ENCODE data around the gene GJB6. TPM values are rescaled to one million over a fixed set of nuclear protein-coding genes. Genes with fewer than 3 reads are reported as not detected.

Gene GJB6
- total RNA-seq, 1 donor from 2014 or later, result 32.6 TPM

DNA sequence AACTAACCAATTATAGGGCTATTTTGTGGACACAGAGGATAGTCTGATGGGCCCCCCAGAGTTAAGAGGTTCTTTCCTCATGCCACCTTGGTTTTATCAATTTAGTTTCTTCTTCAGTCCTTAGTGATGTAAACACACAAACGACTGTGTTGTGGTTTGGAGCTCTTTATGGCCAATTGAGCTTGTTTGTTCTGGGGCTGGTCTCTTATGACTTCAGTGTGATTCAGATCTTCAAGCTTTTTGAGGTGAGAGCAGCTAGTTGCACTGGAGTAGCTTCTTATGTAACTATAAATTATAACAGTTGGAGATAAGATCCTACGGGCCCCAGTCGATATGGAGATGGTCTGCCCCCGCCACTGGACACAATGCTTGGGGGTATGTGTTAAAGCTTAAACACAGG is 22.0 kb upstream of the GJB6 start:
- H3K27me3 ChIP-seq (ENCODE audit: control insufficient read depth, insufficient read depth, low read length), result no peaks in the 10 kb centered on the region
- no peak overlapping the region for H3K4me3 ChIP-seq (ENCODE audit: low read depth, low read length)
- DNase-seq (ENCODE audit: low read depth), result no peak
- TF ChIP-seq, protein P1, sequence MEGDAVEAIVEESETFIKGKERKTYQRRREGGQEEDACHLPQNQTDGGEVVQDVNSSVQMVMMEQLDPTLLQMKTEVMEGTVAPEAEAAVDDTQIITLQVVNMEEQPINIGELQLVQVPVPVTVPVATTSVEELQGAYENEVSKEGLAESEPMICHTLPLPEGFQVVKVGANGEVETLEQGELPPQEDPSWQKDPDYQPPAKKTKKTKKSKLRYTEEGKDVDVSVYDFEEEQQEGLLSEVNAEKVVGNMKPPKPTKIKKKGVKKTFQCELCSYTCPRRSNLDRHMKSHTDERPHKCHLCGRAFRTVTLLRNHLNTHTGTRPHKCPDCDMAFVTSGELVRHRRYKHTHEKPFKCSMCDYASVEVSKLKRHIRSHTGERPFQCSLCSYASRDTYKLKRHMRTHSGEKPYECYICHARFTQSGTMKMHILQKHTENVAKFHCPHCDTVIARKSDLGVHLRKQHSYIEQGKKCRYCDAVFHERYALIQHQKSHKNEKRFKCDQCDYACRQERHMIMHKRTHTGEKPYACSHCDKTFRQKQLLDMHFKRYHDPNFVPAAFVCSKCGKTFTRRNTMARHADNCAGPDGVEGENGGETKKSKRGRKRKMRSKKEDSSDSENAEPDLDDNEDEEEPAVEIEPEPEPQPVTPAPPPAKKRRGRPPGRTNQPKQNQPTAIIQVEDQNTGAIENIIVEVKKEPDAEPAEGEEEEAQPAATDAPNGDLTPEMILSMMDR (IDR thresholded peaks at IDR 0.05; ENCODE audit: insufficient read depth, low read length, severe bottlenecking), result no peak
- no peak for FAIRE-seq
- no peaks in the 10 kb centered on the region for H3K36me3 ChIP-seq (ENCODE audit: control insufficient read depth, insufficient read depth, low read length)

DNA sequence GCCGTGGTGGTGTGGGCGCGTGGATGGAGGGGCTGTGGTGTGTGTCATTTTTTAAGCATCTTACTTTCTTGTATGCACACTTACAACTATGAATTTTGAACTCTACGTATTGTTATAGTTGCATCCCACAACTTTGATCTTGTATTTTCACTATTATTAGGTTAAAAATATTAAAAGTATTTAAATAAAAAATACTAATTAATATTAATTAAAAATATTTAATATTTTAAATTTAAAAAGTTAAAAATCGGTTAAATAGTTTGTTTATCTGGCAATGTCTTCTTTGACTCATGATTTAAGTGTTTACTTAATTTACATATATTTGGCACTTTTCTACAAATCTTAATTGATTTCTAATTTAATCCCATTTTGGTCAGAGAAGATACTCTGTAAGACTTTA is 17.8 kb upstream of the GJB6 start:
- TF ChIP-seq, protein P1 (IDR thresholded peaks at IDR 0.05; ENCODE audit: insufficient read depth, low read length, severe bottlenecking), result no peak
- no peaks in the 10 kb centered on the region for H3K36me3 ChIP-seq (ENCODE audit: control insufficient read depth, insufficient read depth, low read length)
- no peaks in the 10 kb centered on the region for H3K27me3 ChIP-seq (ENCODE audit: control insufficient read depth, insufficient read depth, low read length)
- FAIRE-seq (no peak), DNase-seq (ENCODE audit: low read depth) (no peak)
- no peak overlapping the region for H3K4me3 ChIP-seq (ENCODE audit: low read depth, low read length)

DNA sequence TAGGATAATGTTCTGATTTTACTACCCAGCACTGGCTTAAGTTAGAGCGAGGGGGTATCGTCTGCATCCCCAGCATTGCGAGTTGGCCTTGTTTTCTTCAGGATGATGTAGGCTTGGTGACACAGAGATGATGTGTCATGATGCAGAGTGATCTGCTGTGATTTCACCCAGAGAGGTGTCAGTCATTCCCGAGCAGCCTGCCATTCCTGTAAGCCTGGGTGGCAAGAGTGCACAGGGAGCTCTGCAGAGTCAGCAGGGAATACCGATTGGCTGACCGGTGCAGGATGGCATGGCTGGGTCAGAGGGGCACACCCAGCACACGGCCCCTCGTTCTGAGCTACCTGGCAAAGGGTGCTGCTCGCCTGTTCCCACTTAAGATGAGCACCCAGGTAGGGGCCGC is 15.8 kb upstream of the GJB6 start:
- DNase-seq (ENCODE audit: low read depth) (no peak), FAIRE-seq (no peak)
- Histone ChIP-seq H3K27me3 (ENCODE audit: control insufficient read depth, insufficient read depth, low read length) (no peaks in the 10 kb centered on the region), H3K36me3 (ENCODE audit: control insufficient read depth, insufficient read depth, low read length) (no peaks in the 10 kb centered on the region), H3K4me3 (ENCODE audit: low read depth, low read length) (no peak overlapping the region)
- TF ChIP-seq, protein P1 (IDR thresholded peaks at IDR 0.05; ENCODE audit: insufficient read depth, low read length, severe bottlenecking), result no peak

DNA sequence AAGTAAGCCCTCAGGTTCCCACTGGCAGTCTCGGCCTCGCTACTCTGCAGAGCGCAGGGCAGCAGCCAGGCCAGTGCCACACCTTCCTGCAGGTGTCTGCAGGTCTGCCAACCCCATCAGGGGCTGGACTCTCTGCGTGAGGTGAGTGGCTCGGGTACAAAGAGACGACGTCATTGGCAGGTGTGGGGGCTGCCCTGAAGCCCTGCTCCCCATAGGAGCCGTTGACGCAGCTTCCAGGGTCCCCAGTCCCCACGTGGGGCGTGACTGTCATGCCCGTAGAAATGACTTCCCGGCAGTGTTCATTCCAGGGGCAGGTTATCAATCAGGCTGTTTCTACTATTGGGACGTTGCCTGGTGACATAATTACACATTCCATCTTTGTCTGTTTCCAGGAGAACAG is 15.3 kb upstream of the GJB6 start:
- H3K4me3 ChIP-seq (ENCODE audit: low read depth, low read length), result no peak overlapping the region
- no peaks in the 10 kb centered on the region for H3K36me3 ChIP-seq (ENCODE audit: control insufficient read depth, insufficient read depth, low read length)
- no peak for DNase-seq (ENCODE audit: low read depth)
- FAIRE-seq, result peak; percentile 88
- TF ChIP-seq, protein P1 (IDR thresholded peaks at IDR 0.05; ENCODE audit: insufficient read depth, low read length, severe bottlenecking), result no peak
- H3K27me3 ChIP-seq (ENCODE audit: control insufficient read depth, insufficient read depth, low read length), result no peaks in the 10 kb centered on the region

DNA sequence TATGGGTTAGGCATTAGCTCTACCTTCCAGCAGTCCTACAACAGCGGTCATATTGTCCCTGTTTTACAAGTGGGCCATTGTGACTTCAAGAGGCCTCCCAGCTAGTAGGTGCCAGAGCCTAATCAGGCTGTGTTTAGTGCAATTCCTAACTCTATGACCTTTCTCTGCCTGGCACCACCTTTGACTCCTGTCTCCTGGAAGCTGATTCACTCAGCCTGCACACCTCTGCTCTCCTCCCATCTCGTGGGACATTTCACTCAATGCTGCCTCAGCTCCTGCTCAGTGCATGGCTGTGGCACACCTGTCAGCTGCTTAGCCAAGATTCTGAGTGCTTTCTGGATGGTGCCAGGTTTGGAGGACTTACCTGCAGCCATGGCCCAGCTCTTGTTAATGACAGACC is 9.5 kb upstream of the GJB6 start:
- no peak for FAIRE-seq
- TF ChIP-seq, protein P1 (IDR thresholded peaks at IDR 0.05; ENCODE audit: insufficient read depth, low read length, severe bottlenecking), result no peak
- H3K4me3 ChIP-seq (ENCODE audit: low read depth, low read length), result no peak overlapping the region

DNA sequence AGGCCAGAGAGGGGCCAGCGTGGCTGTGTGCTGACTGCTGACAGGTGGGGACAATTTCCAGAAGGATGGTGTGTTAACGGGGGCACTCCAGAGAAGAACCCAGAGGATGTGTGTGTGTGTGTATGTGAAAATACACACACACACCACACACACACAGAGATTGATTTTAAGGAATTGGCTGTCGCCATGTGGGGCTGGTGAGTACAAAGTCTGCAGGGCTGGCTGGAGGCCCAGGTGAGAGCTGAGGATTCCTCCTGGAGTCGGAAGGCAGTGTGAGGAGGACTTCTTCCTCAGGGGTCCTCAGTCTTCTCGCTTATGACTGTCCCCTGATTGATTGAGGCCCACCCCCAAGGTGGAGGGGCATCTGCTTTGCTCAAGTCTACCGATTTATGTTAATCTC is 7.6 kb upstream of the GJB6 start:
- DNase-seq (ENCODE audit: low read depth), result no peak
- no peak overlapping the region for H3K4me3 ChIP-seq (ENCODE audit: low read depth, low read length)
- FAIRE-seq, result no peak
- H3K36me3 ChIP-seq (ENCODE audit: control insufficient read depth, insufficient read depth, low read length), result no peaks in the 10 kb centered on the region
- TF ChIP-seq, protein P1 (IDR thresholded peaks at IDR 0.05; ENCODE audit: insufficient read depth, low read length, severe bottlenecking), result no peak
- H3K27me3 ChIP-seq (ENCODE audit: control insufficient read depth, insufficient read depth, low read length), result no peaks in the 10 kb centered on the region

More for the DNA sequence above, 9.5 kb upstream of the GJB6 start:
- no peaks in the 10 kb centered on the region for H3K36me3 ChIP-seq (ENCODE audit: control insufficient read depth, insufficient read depth, low read length)
- no peaks in the 10 kb centered on the region for H3K27me3 ChIP-seq (ENCODE audit: control insufficient read depth, insufficient read depth, low read length)
- peak; percentile 15 for DNase-seq (ENCODE audit: low read depth)

Data from bronchial epithelial cell (primary cell).